ENCODE results near the gene RAD52.
"Not testable (repeated sequence)": the region's sequence is repeated elsewhere in the genome, so short reads cannot be mapped to it uniquely, and the experiment has no call there.

The RAD52 gene

GRCh38 chr12:967641-968040 lies 18.1 kb upstream of the RAD52 start:
- DNase-seq (ENCODE audit: low read depth, low spot score) = no peak

GRCh38 chr12:966724-967123 lies 17.2 kb upstream of the RAD52 start:
- no peak for DNase-seq (ENCODE audit: low read depth, low spot score)

- DNase-seq (ENCODE audit: low read depth, low spot score) = no peak
Measured at GRCh38 chr12:958588-959123, 9.2 kb upstream of the RAD52 start.

- DNase-seq (ENCODE audit: low read depth, low spot score) = no peak
Measured at GRCh38 chr12:955939-956338, 6.4 kb upstream of the RAD52 start.

GRCh38 chr12:954741-955140 lies 5.2 kb upstream of the RAD52 start:
- DNase-seq (ENCODE audit: low read depth, low spot score) = no peak

- DNase-seq (ENCODE audit: low read depth, low spot score) = no peak
Measured at GRCh38 chr12:953776-954175, 4.3 kb upstream of the RAD52 start.

GRCh38 chr12:951176-951575 lies 1.7 kb upstream of the RAD52 start:
- no peak for DNase-seq (ENCODE audit: low read depth, low spot score)

- DNase-seq (ENCODE audit: low read depth, low spot score) = no peak
Measured at GRCh38 chr12:948238-948637, 1.3 kb downstream of the RAD52 start.

- DNase-seq (ENCODE audit: low read depth, low spot score) = no peak
Measured at GRCh38 chr12:946631-947030, 2.9 kb downstream of the RAD52 start.

- DNase-seq (ENCODE audit: low read depth, low spot score) = no peak
Measured at GRCh38 chr12:946212-946611, 3.3 kb downstream of the RAD52 start.

GRCh38 chr12:944211-944610 lies 5.3 kb downstream of the RAD52 start:
- DNase-seq (ENCODE audit: low read depth, low spot score) = no peak

- DNase-seq (ENCODE audit: low read depth, low spot score) = no peak
Measured at GRCh38 chr12:943051-943450, 6.4 kb downstream of the RAD52 start.

- no peak for DNase-seq (ENCODE audit: low read depth, low spot score)
Measured at GRCh38 chr12:938810-939209, 10.7 kb downstream of the RAD52 start.

GRCh38 chr12:936377-937345 lies 12.8 kb downstream of the RAD52 start:
- DNase-seq (ENCODE audit: low read depth, low spot score) = no peak

- not testable (repeated sequence) for DNase-seq (ENCODE audit: low read depth, low spot score)
Measured at GRCh38 chr12:935891-936290, 13.6 kb downstream of the RAD52 start.

- no peak for DNase-seq (ENCODE audit: low read depth, low spot score)
Measured at GRCh38 chr12:931591-931990, 17.9 kb downstream of the RAD52 start.

- no peak for DNase-seq (ENCODE audit: low read depth, low spot score)
Measured at GRCh38 chr12:931060-931459, 18.4 kb downstream of the RAD52 start.

GRCh38 chr12:926641-927040 lies 22.9 kb downstream of the RAD52 start:
- no peak for DNase-seq (ENCODE audit: low read depth, low spot score)

- no peak for DNase-seq (ENCODE audit: low read depth, low spot score)
Measured at GRCh38 chr12:922285-922684, 27.2 kb downstream of the RAD52 start.

GRCh38 chr12:920676-921075 lies 28.8 kb downstream of the RAD52 start:
- DNase-seq (ENCODE audit: low read depth, low spot score) = no peak

- DNase-seq (ENCODE audit: low read depth, low spot score) = no peak
Measured at GRCh38 chr12:916712-917445, 32.6 kb downstream of the RAD52 start.

- DNase-seq (ENCODE audit: low read depth, low spot score) = no peak
Measured at GRCh38 chr12:916240-916639, 33.3 kb downstream of the RAD52 start.

GRCh38 chr12:915090-915489 lies 34.4 kb downstream of the RAD52 start:
- DNase-seq (ENCODE audit: low read depth, low spot score) = no peak

All from activated naive CD8-positive, alpha-beta T cell treated with anti-CD3 and anti-CD28 coated beads, Interleukin-2, amount 50 U/mL, for 16 hours (primary cell).